Measurements from ENCODE around the gene ZNF554. TPM values are rescaled to one million over a fixed set of nuclear protein-coding genes. Genes with fewer than 3 reads are reported as not detected.

Gene ZNF554
- total RNA-seq, 2 donors from 2014 or later: 8.4 to 9.2 TPM

GRCh38 chr19:2771786-2772674 lies 47.6 kb upstream of the ZNF554 start:
- Mint-ChIP-seq H3K9me3 (no peaks in the 10 kb centered on the region), H3K27me3 (ENCODE audit: insufficient read depth) (no peaks in the 10 kb centered on the region), H3K4me3 (no peak overlapping the region), H3K27ac (peak overlapping the region; percentile 65), H3K4me1 (no peaks in the 10 kb centered on the region), H3K36me3 (ENCODE audit: low read depth) (peaks cover 18% of the 10 kb centered on the region)
- Histone ChIP-seq H3K9ac (ENCODE audit: extremely low read depth, low read length, poor library complexity, severe bottlenecking) (no peak overlapping the region), H3K27ac (ENCODE audit: low read depth, low read length) (no peak overlapping the region), H3K4me3 (ENCODE audit: low read length) (no peak overlapping the region), H3K36me3 (ENCODE audit: control insufficient read depth, insufficient read depth, low read length) (peaks cover 6% of the 10 kb centered on the region), H3K27me3 (ENCODE audit: control insufficient read depth, insufficient read depth, low read length, poor library complexity, severe bottlenecking) (no peaks in the 10 kb centered on the region), H3K4me1 (ENCODE audit: control insufficient read depth, insufficient read depth, low read length) (no peaks in the 10 kb centered on the region), H3K9me3 (ENCODE audit: control insufficient read depth, low read length) (no peaks in the 10 kb centered on the region)
- no peak for TF ChIP-seq CTCF (conservative IDR thresholded peaks at IDR 0.05)
- DNase-seq: no peak
- WGBS, 2 experiments (ENCODE audit: insufficient coverage in 1 of 2, insufficient read length in 1 of 2): 94 to 95% methylated on average over 22 to 29 of the region's 29 CpGs

GRCh38 chr19:2774083-2774679 lies 45.5 kb upstream of the ZNF554 start:
- Mint-ChIP-seq H3K4me1 (no peaks in the 10 kb centered on the region), H3K4me3 (no peak overlapping the region), H3K36me3 (ENCODE audit: low read depth) (peaks cover 29% of the 10 kb centered on the region), H3K27me3 (ENCODE audit: insufficient read depth) (no peaks in the 10 kb centered on the region), H3K27ac (peak overlapping the region; percentile 73), H3K9me3 (no peaks in the 10 kb centered on the region)
- TF ChIP-seq CTCF (conservative IDR thresholded peaks at IDR 0.05): no peak
- Histone ChIP-seq H3K36me3 (ENCODE audit: control insufficient read depth, insufficient read depth, low read length) (peaks cover 17% of the 10 kb centered on the region), H3K27ac (ENCODE audit: low read depth, low read length) (peak overlapping the region; percentile 38), H3K4me3 (ENCODE audit: low read length) (no peak overlapping the region), H3K27me3 (ENCODE audit: control insufficient read depth, insufficient read depth, low read length, poor library complexity, severe bottlenecking) (no peaks in the 10 kb centered on the region), H3K4me1 (ENCODE audit: control insufficient read depth, insufficient read depth, low read length) (no peaks in the 10 kb centered on the region), H3K9ac (ENCODE audit: extremely low read depth, low read length, poor library complexity, severe bottlenecking) (no peak overlapping the region), H3K9me3 (ENCODE audit: control insufficient read depth, low read length) (no peaks in the 10 kb centered on the region)
- no peak for DNase-seq
- 92 to 94% methylated on average over 32 of the region's 32 CpGs for WGBS, 2 experiments (ENCODE audit: insufficient coverage in 1 of 2, insufficient read length in 1 of 2)

- no peaks in the 10 kb centered on the region for H3K9me3 ChIP-seq (ENCODE audit: control insufficient read depth, low read length)
- H3K4me1 Mint-ChIP-seq: no peaks in the 10 kb centered on the region
- H3K4me3 ChIP-seq (ENCODE audit: low read length): no peak overlapping the region
- H3K27me3 Mint-ChIP-seq (ENCODE audit: insufficient read depth): no peaks in the 10 kb centered on the region
- H3K4me3 Mint-ChIP-seq: no peak overlapping the region
- H3K36me3 Mint-ChIP-seq (ENCODE audit: low read depth): peaks cover 31% of the 10 kb centered on the region
- 96% methylated on average over 18 to 24 of the region's 24 CpGs for WGBS, 2 experiments (ENCODE audit: insufficient coverage in 1 of 2, insufficient read length in 1 of 2)
- H3K27ac Mint-ChIP-seq: no peak overlapping the region
- no peak overlapping the region for H3K9ac ChIP-seq (ENCODE audit: extremely low read depth, low read length, poor library complexity, severe bottlenecking)
- H3K4me1 ChIP-seq (ENCODE audit: control insufficient read depth, insufficient read depth, low read length): no peaks in the 10 kb centered on the region
- peaks cover 18% of the 10 kb centered on the region for H3K36me3 ChIP-seq (ENCODE audit: control insufficient read depth, insufficient read depth, low read length)
- no peak for DNase-seq
- no peak for TF ChIP-seq CTCF (conservative IDR thresholded peaks at IDR 0.05)
- no peaks in the 10 kb centered on the region for H3K9me3 Mint-ChIP-seq
- H3K27me3 ChIP-seq (ENCODE audit: control insufficient read depth, insufficient read depth, low read length, poor library complexity, severe bottlenecking): no peaks in the 10 kb centered on the region
- H3K27ac ChIP-seq (ENCODE audit: low read depth, low read length): no peak overlapping the region
Observed at GRCh38 chr19:2774953-2775555, 44.6 kb upstream of the ZNF554 start.

Measured in endodermal cell (in vitro differentiated cells).